ENCODE measurements around the gene SF1. TPM values are rescaled to one million over a fixed set of nuclear protein-coding genes. Genes with fewer than 3 reads are reported as not detected.
A peak's percentile ranks its signal among the peaks of the same experiment; 100 is the strongest.

Gene SF1
- total RNA-seq, 2 donors from 2014 or later: 150 to 470 TPM

DNA sequence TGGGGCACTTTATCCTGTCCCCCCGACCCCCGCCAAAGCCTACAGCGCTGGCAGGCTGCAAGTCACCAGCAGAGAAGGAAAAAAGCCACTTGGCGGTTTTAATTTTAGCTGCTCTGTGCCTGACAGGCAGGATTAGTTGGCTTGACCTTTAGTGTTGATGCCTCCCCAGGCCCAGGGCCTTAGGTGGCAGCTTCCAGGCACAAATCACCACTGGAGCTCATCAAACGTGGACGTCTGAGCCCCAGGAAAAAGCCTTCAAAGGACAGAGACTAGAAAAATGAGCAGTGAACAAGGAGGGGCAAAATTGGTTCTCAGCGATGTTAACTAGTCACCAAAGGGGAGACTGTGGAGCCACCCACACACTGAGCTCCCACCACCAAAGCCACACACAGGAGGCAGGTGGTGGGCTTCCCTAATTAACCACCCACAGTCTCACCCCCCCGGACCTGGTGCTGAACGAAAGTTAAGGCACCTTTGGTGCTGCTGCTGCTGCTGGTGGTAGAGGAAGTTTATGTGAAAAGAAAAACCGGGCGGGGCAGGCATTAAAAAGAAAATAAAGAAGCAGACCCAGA, 14.2 kb downstream of the SF1 start:
- intact Hi-C loops (cut with DNase I): no loop called here
- Histone ChIP-seq H3K27ac (peak overlapping the region in 3 of 4 donors; percentile 8 to 27 (median 23)), H3K9me3 (no peaks in the 10 kb centered on the region), H3K36me3 (replicated peaks in 1 of 2; ENCODE audit: insufficient read depth in 1 of 2, low read depth in 2 of 2) (peaks cover 30 to 46% of the 10 kb centered on the region in 2 donors), H3K27me3 (no peaks in the 10 kb centered on the region), H3K4me3 (no peak overlapping the region), H3K4me1 (peaks cover 9% of the 10 kb centered on the region)
- TF ChIP-seq, protein P1, sequence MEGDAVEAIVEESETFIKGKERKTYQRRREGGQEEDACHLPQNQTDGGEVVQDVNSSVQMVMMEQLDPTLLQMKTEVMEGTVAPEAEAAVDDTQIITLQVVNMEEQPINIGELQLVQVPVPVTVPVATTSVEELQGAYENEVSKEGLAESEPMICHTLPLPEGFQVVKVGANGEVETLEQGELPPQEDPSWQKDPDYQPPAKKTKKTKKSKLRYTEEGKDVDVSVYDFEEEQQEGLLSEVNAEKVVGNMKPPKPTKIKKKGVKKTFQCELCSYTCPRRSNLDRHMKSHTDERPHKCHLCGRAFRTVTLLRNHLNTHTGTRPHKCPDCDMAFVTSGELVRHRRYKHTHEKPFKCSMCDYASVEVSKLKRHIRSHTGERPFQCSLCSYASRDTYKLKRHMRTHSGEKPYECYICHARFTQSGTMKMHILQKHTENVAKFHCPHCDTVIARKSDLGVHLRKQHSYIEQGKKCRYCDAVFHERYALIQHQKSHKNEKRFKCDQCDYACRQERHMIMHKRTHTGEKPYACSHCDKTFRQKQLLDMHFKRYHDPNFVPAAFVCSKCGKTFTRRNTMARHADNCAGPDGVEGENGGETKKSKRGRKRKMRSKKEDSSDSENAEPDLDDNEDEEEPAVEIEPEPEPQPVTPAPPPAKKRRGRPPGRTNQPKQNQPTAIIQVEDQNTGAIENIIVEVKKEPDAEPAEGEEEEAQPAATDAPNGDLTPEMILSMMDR (IDR thresholded peaks at IDR 0.05): no peak
- TF ChIP-seq POLR2A (IDR thresholded peaks at IDR 0.05): no peak
- 64 to 69% methylated on average over 11 of the region's 11 CpGs for WGBS, 2 donors
- DNase-seq (peak in 1 of 4 donors; percentile 7), ATAC-seq (no peak)

DNA sequence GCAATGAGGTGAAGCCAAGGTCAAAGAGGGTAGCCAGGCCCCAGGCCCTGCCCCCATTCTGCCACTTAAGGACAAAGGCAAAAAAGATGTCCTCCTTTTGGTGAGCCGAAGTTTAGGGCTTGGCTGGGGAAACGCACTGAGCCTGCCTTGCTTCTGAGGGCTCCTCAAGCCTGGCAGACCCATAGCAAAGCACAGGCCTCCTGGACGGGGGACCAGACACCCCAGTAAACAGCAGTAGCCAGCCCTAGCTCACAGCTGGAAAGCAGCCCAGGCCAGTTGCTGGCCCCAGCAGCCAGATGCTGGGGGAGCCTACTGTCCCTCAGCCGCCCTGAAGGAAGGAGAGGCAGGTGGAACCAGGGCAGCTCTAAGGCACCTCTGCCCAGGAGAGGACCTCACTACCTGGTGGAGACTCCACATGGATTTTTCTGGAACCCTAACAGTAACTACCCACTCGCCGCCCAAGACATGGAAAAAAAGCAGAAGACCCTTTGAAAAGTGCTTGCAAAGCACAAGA, 14.8 kb downstream of the SF1 start:
- WGBS, 2 donors: 65 to 90% methylated on average over 5 to 6 of the region's 6 CpGs
- ATAC-seq (no peak), DNase-seq (peak in 1 of 4 donors; percentile 4)
- Histone ChIP-seq H3K4me1 (peaks cover 9% of the 10 kb centered on the region), H3K4me3 (no peak overlapping the region), H3K9me3 (no peaks in the 10 kb centered on the region), H3K36me3 (replicated peaks in 1 of 2; ENCODE audit: insufficient read depth in 1 of 2, low read depth in 2 of 2) (peaks cover 24 to 40% of the 10 kb centered on the region in 2 donors), H3K27ac (peak overlapping the region in 3 of 4 donors; percentile 8 to 27 (median 23)), H3K27me3 (no peaks in the 10 kb centered on the region)
- TF ChIP-seq, protein P1 (IDR thresholded peaks at IDR 0.05): no peak
- TF ChIP-seq POLR2A (IDR thresholded peaks at IDR 0.05): no peak
- intact Hi-C loops (cut with DNase I): no loop called here

DNA sequence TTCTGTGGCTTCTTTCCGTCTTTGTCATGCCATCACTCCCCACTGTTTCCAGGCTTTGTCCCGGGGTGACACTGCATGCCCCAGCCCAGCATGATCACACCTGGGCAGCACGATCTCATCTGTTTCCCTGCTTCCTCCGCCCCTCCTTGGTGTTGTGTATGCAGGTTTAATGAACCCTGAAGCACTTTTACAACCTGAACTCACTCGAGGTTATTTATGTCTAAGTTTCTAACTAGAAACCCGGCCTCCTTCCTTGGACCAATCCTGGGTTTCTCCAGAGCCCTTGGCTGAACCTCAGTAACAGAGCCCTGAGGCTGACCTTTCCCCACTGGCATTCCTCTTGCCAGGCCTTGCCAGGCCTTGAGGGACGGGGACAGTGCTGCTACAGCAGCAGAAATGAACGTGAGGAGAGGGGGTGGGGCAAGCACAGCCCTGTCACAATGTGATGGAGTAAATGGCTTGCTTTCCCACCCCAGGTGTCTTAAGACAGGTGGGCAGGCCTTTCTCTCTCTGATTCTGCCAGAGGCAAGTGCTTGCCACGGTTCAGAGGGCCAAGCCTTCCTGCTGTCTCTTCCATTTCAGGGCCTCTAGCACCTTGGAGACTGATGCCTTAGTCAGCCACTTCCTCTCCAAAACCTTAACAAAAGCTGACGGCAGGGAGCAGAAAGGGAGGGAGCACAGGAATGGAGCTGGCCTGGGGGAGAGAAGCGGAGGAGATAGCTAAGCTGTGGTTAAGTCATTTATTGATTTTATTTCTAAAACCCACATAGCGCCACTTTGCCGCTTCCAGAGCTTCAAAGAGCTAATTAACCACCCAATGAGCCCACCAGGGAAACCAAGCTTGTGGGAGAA, 15.4 kb downstream of the SF1 start:
- no peak overlapping the region for H3K4me3 ChIP-seq
- peak in 1 of 4 donors; percentile 8 for DNase-seq
- intact Hi-C loops (cut with DNase I): no loop called here
- no peak for TF ChIP-seq POLR2A (IDR thresholded peaks at IDR 0.05)
- TF ChIP-seq, protein P1 (IDR thresholded peaks at IDR 0.05): no peak
- no peaks in the 10 kb centered on the region for H3K27me3 ChIP-seq
- peaks cover 9% of the 10 kb centered on the region for H3K4me1 ChIP-seq
- peak; percentile 8 for ATAC-seq
- peaks cover 23 to 33% of the 10 kb centered on the region in 2 donors for H3K36me3 ChIP-seq (replicated peaks in 1 of 2; ENCODE audit: insufficient read depth in 1 of 2, low read depth in 2 of 2)
- H3K27ac ChIP-seq: peak overlapping the region in 2 of 4 donors; percentile 23 to 27
- WGBS, 2 donors: 51 to 67% methylated on average over 12 to 13 of the region's 13 CpGs
- H3K9me3 ChIP-seq: no peaks in the 10 kb centered on the region

DNA sequence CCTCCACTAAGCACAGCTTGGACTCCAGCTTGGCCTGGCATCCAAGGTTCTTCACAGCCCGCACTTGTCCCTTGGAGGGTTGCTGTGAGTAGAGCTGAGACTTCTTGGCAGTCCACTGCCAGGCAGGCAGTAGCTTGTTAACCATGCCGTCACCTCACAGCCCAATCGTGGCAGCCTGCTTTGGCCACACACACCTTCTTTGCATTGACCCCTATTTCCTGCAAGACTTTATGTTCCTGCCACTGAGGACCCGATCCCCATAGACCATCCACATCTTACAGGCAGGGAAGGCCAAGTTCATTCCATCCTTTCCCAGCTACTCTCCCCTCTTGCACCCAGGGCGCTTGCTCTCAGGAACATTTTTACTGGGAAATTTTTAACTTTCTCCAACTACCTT, 16.1 kb downstream of the SF1 start:
- peaks cover 9% of the 10 kb centered on the region for H3K4me1 ChIP-seq
- H3K27me3 ChIP-seq: no peaks in the 10 kb centered on the region
- no peaks in the 10 kb centered on the region for H3K9me3 ChIP-seq
- 76% methylated on average over 5 of the region's 5 CpGs for WGBS, 2 donors
- peak overlapping the region in 1 of 4 donors; percentile 27 for H3K27ac ChIP-seq
- TF ChIP-seq POLR2A (IDR thresholded peaks at IDR 0.05): no peak
- TF ChIP-seq, protein P1 (IDR thresholded peaks at IDR 0.05): no peak
- peaks cover 19 to 27% of the 10 kb centered on the region in 2 donors for H3K36me3 ChIP-seq (replicated peaks in 1 of 2; ENCODE audit: insufficient read depth in 1 of 2, low read depth in 2 of 2)
- no peak overlapping the region for H3K4me3 ChIP-seq
- DNase-seq (peak in 1 of 4 donors; percentile 4), ATAC-seq (no peak)
- intact Hi-C loops (cut with DNase I): no loop called here
